ENCODE results near the gene SSNA1.

Gene SSNA1

GRCh38 chr9:137180491-137180890, 8.0 kb upstream of the SSNA1 start:
- no peaks in the 10 kb centered on the region for H3K27me3 ChIP-seq (ENCODE audit: insufficient read depth, low read length, poor library complexity)
- no peak overlapping the region for H3K27ac ChIP-seq (ENCODE audit: low read length)
- H3K4me1 ChIP-seq (ENCODE audit: insufficient read depth, low read length) = no peaks in the 10 kb centered on the region
- no peak for TF ChIP-seq CTCF (IDR thresholded peaks at IDR 0.05; ENCODE audit: borderline replicate concordance, extremely low read depth, low read length, poor library complexity, severe bottlenecking)
- no peak for TF ChIP-seq EZH2 (IDR thresholded peaks at IDR 0.05; ENCODE audit: borderline replicate concordance, low read depth, low read length, severe bottlenecking)
- H3K36me3 ChIP-seq (ENCODE audit: insufficient read depth, low read length) = peaks cover 49% of the 10 kb centered on the region
- H3K9me3 ChIP-seq (ENCODE audit: insufficient read depth, low read length, severe bottlenecking) = no peaks in the 10 kb centered on the region
- DNase-seq (no peak), ATAC-seq (ENCODE audit: insufficient read depth, low read depth) (no peak)
- H2AFZ ChIP-seq (ENCODE audit: low read depth, low read length) = no peak overlapping the region
- no peak overlapping the region for H3K9ac ChIP-seq (ENCODE audit: low read depth, low read length)
- peaks cover 19% of the 10 kb centered on the region for H4K20me1 ChIP-seq (ENCODE audit: insufficient read depth, low read length)
- peaks cover 2% of the 10 kb centered on the region; the same call in 1 of the 2 replicates for H3K79me2 ChIP-seq (ENCODE audit: insufficient read depth, low read length)
- no peak overlapping the region for H3K4me2 ChIP-seq (ENCODE audit: insufficient read depth, low read length)
- H3K4me3 ChIP-seq (ENCODE audit: low read depth in 1 of 2, low read length in 2 of 2) = no peak overlapping the region

- H3K27me3 ChIP-seq (ENCODE audit: insufficient read depth, low read length, poor library complexity) = no peaks in the 10 kb centered on the region
- no peak overlapping the region for H2AFZ ChIP-seq (ENCODE audit: low read depth, low read length)
- H3K9ac ChIP-seq (ENCODE audit: low read depth, low read length) = no peak overlapping the region
- H3K4me3 ChIP-seq (ENCODE audit: low read depth in 1 of 2, low read length in 2 of 2) = no peak overlapping the region
- H3K79me2 ChIP-seq (ENCODE audit: insufficient read depth, low read length) = peaks cover 13% of the 10 kb centered on the region
- H3K9me3 ChIP-seq (ENCODE audit: insufficient read depth, low read length, severe bottlenecking) = no peaks in the 10 kb centered on the region
- peaks cover 16% of the 10 kb centered on the region for H4K20me1 ChIP-seq (ENCODE audit: insufficient read depth, low read length)
- H3K4me1 ChIP-seq (ENCODE audit: insufficient read depth, low read length) = peaks cover 12% of the 10 kb centered on the region
- no peak overlapping the region for H3K4me2 ChIP-seq (ENCODE audit: insufficient read depth, low read length)
- peaks cover 60% of the 10 kb centered on the region for H3K36me3 ChIP-seq (ENCODE audit: insufficient read depth, low read length)
- ATAC-seq (ENCODE audit: insufficient read depth, low read depth) (no peak), DNase-seq (no peak)
- no peak overlapping the region for H3K27ac ChIP-seq (ENCODE audit: low read length)
- TF ChIP-seq EZH2 (IDR thresholded peaks at IDR 0.05; ENCODE audit: borderline replicate concordance, low read depth, low read length, severe bottlenecking) (no peak), CTCF (IDR thresholded peaks at IDR 0.05; ENCODE audit: borderline replicate concordance, extremely low read depth, low read length, poor library complexity, severe bottlenecking) (no peak)
These were observed 6.8 kb upstream of the SSNA1 start for GRCh38 chr9:137181680-137182079.

- Histone ChIP-seq H3K4me2 (ENCODE audit: insufficient read depth, low read length) (no peak overlapping the region), H4K20me1 (ENCODE audit: insufficient read depth, low read length) (peaks cover 23% of the 10 kb centered on the region), H3K4me3 (ENCODE audit: low read depth in 1 of 2, low read length in 2 of 2) (no peak overlapping the region), H3K27ac (ENCODE audit: low read length) (no peak overlapping the region), H2AFZ (ENCODE audit: low read depth, low read length) (no peak overlapping the region), H3K4me1 (ENCODE audit: insufficient read depth, low read length) (peaks cover 23% of the 10 kb centered on the region), H3K27me3 (ENCODE audit: insufficient read depth, low read length, poor library complexity) (no peaks in the 10 kb centered on the region), H3K36me3 (ENCODE audit: insufficient read depth, low read length) (peaks cover 67% of the 10 kb centered on the region), H3K79me2 (ENCODE audit: insufficient read depth, low read length) (peaks cover 25% of the 10 kb centered on the region), H3K9me3 (ENCODE audit: insufficient read depth, low read length, severe bottlenecking) (no peaks in the 10 kb centered on the region), H3K9ac (ENCODE audit: low read depth, low read length) (no peak overlapping the region)
- DNase-seq (no peak), ATAC-seq (ENCODE audit: insufficient read depth, low read depth) (no peak)
- no peak for TF ChIP-seq CTCF (IDR thresholded peaks at IDR 0.05; ENCODE audit: borderline replicate concordance, extremely low read depth, low read length, poor library complexity, severe bottlenecking)
- no peak for TF ChIP-seq EZH2 (IDR thresholded peaks at IDR 0.05; ENCODE audit: borderline replicate concordance, low read depth, low read length, severe bottlenecking)
These were observed 5.6 kb upstream of the SSNA1 start for GRCh38 chr9:137182836-137183235.

All from DND-41 (cell line).